Erythroblast (primary cell): ENCODE results near the gene ZNF491.

Source experiments
- GATA1 ChIP-seq: IDR thresholded peaks from 2 replicates; pipeline ENCODE4 v1.6.1; 2011; ENCODE audit warnings: low read depth, mild to moderate bottlenecking, control low read depth, low read length, moderate library complexity
- POLR2A ChIP-seq: IDR thresholded peaks from 2 replicates; pipeline ENCODE4 v1.6.1; 2011; ENCODE audit warnings: mild to moderate bottlenecking, low read length

DNA sequence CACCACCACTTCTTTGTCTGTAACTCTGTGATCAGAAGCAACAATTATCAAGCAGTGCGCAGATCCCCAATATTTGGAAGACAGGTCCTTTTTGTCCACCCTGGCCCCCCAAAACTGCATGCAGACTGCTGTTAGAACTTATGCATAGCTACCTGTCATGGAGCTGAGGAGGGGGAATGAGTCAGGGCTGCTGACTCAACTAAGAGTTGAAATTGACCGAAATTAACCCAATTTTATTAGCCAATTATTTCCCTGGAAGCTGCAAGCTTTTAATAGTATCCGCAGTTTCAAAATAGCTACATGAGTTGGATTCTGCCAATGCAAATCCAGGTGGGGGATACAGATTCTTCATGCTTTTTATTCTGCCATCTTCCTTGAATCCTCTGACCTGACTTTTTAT, 14.0 kb upstream of the ZNF491 start:
- TF ChIP-seq POLR2A (no peak), GATA1 (no peak)
